ENCODE measurements around the gene DCUN1D4. TPM values are rescaled to one million over a fixed set of nuclear protein-coding genes. Genes with fewer than 3 reads are reported as not detected.
A peak's percentile ranks its signal among the peaks of the same experiment; 100 is the strongest.

Gene DCUN1D4
- polyA plus RNA-seq, 1 of the 3 experiments (the other 2 are of a cell fraction): 42.9 TPM

GRCh38 chr4:51836549-51836948 lies 6.4 kb upstream of the DCUN1D4 start:
- H3K27me3 ChIP-seq (ENCODE audit: insufficient read depth): no peaks in the 10 kb centered on the region
- H3F3A ChIP-seq (replicated peaks; ENCODE audit: insufficient read depth): no peaks in the 10 kb centered on the region
- H3K27ac ChIP-seq (ENCODE audit: low read depth in 2 of 2, low read length in 1 of 2): no peak overlapping the region
- H2AFZ ChIP-seq (ENCODE audit: low read depth): peak overlapping the region; percentile 69; the same call in 1 of the 2 replicates
- TF ChIP-seq, protein P1, sequence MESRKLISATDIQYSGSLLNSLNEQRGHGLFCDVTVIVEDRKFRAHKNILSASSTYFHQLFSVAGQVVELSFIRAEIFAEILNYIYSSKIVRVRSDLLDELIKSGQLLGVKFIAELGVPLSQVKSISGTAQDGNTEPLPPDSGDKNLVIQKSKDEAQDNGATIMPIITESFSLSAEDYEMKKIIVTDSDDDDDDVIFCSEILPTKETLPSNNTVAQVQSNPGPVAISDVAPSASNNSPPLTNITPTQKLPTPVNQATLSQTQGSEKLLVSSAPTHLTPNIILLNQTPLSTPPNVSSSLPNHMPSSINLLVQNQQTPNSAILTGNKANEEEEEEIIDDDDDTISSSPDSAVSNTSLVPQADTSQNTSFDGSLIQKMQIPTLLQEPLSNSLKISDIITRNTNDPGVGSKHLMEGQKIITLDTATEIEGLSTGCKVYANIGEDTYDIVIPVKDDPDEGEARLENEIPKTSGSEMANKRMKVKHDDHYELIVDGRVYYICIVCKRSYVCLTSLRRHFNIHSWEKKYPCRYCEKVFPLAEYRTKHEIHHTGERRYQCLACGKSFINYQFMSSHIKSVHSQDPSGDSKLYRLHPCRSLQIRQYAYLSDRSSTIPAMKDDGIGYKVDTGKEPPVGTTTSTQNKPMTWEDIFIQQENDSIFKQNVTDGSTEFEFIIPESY (IDR thresholded peaks at IDR 0.05; ENCODE audit: borderline replicate concordance, low read depth): no peak
- TF ChIP-seq RCOR1 (IDR thresholded peaks at IDR 0.05; ENCODE audit: low read length) (no peak), SIN3A (IDR thresholded peaks at IDR 0.05; ENCODE audit: borderline replicate concordance, low read depth, low read length) (no peak), GATA2 (CRISPR knock-in tag; IDR thresholded peaks at IDR 0.05) (no peak), RXRA (IDR thresholded peaks at IDR 0.05; ENCODE audit: borderline replicate concordance, low read depth) (no peak), GABPA (IDR thresholded peaks at IDR 0.05; ENCODE audit: low read depth) (no peak), TEAD4 (IDR thresholded peaks at IDR 0.05; ENCODE audit: borderline replicate concordance, insufficient read depth) (no peak), MEF2A (IDR thresholded peaks at IDR 0.05; ENCODE audit: borderline replicate concordance, low read depth) (no peak), FOXJ3 (CRISPR knock-in tag; IDR thresholded peaks at IDR 0.05) (no peak), EZH2phosphoT487 (IDR thresholded peaks at IDR 0.05; ENCODE audit: borderline replicate concordance, low read depth) (no peak), PBX3 (IDR thresholded peaks at IDR 0.05) (no peak), FOXM1 (IDR thresholded peaks at IDR 0.05; ENCODE audit: low read depth) (no peak), TCF12 (IDR thresholded peaks at IDR 0.05) (no peak)
- DNase-seq: peak; percentile 34
- no peaks in the 10 kb centered on the region for H4K20me1 ChIP-seq (ENCODE audit: insufficient read depth)
- H3K9me3 ChIP-seq: no peaks in the 10 kb centered on the region
- no peak overlapping the region for H3K4me3 ChIP-seq (ENCODE audit: low read depth in 2 of 2, low read length in 1 of 2)
- peaks cover 7 to 10% of the 10 kb centered on the region in 2 experiments; a peak in 3 of 4 replicates for H3K4me1 ChIP-seq (ENCODE audit: control insufficient read depth in 1 of 2, insufficient read depth in 2 of 2, low read depth in 1 of 2, low read length in 1 of 2)
- no peaks in the 10 kb centered on the region for H3K79me2 ChIP-seq (ENCODE audit: insufficient read depth)
- no peaks in the 10 kb centered on the region for H3K9me2 ChIP-seq
- CTCF ChIA-PET: interaction anchor here (1.6 to 2.8 kb wide), 2 partner anchors 60 to 189 kb away, joined by 4 to 8 read pairs; no protein-coding TSS in a partner anchor
- no peaks in the 10 kb centered on the region for H3K36me3 ChIP-seq (replicated peaks in 1 of 2; ENCODE audit: control insufficient read depth in 1 of 2, insufficient read depth in 2 of 2, low read length in 1 of 2)
- no peak overlapping the region for H3K9ac ChIP-seq
- WGBS (ENCODE audit: low lambda C conversion rate): 81% methylated on average over 4 of the region's 4 CpGs
- no peak overlapping the region for H3K4me2 ChIP-seq
- POLR2A ChIA-PET: no interaction called here

- 79% methylated on average over 4 of the region's 4 CpGs for WGBS (ENCODE audit: low lambda C conversion rate)
Measured at GRCh38 chr4:51840781-51841180, 2.2 kb upstream of the DCUN1D4 start.

More at GRCh38 chr4:51840781-51841180, 2.2 kb upstream of the DCUN1D4 start:
- Histone ChIP-seq H3K4me1 (ENCODE audit: control insufficient read depth in 1 of 2, insufficient read depth in 2 of 2, low read depth in 1 of 2, low read length in 1 of 2) (peaks cover 7 to 18% of the 10 kb centered on the region in 2 experiments; a peak in 3 of 4 replicates), H3K27ac (ENCODE audit: low read depth in 2 of 2, low read length in 1 of 2) (no peak overlapping the region), H4K20me1 (ENCODE audit: insufficient read depth) (peaks cover 10% of the 10 kb centered on the region), H3K4me3 (ENCODE audit: low read depth in 2 of 2, low read length in 1 of 2) (no peak overlapping the region), H3F3A (replicated peaks; ENCODE audit: insufficient read depth) (no peaks in the 10 kb centered on the region), H3K4me2 (no peak overlapping the region), H2AFZ (ENCODE audit: low read depth) (peak overlapping the region; percentile 31; the same call in 1 of the 2 replicates), H3K9me3 (no peaks in the 10 kb centered on the region), H3K27me3 (ENCODE audit: insufficient read depth) (no peaks in the 10 kb centered on the region), H3K79me2 (ENCODE audit: insufficient read depth) (peaks cover 19% of the 10 kb centered on the region), H3K36me3 (replicated peaks in 1 of 2; ENCODE audit: control insufficient read depth in 1 of 2, insufficient read depth in 2 of 2, low read length in 1 of 2) (no peaks in the 10 kb centered on the region), H3K9ac (no peak overlapping the region), H3K9me2 (no peaks in the 10 kb centered on the region)
- TF ChIP-seq GABPA (IDR thresholded peaks at IDR 0.05; ENCODE audit: low read depth) (no peak), REST (IDR thresholded peaks at IDR 0.05; ENCODE audit: low read depth, low read length) (no peak), MEF2A (IDR thresholded peaks at IDR 0.05; ENCODE audit: borderline replicate concordance, low read depth) (no peak), JUND (IDR thresholded peaks at IDR 0.05) (no peak), FOSL2 (IDR thresholded peaks at IDR 0.05; ENCODE audit: borderline replicate concordance, low read depth) (no peak), NRF1 (IDR thresholded peaks at IDR 0.05; ENCODE audit: low read depth, low read length) (no peak), RXRA (IDR thresholded peaks at IDR 0.05; ENCODE audit: borderline replicate concordance, low read depth) (no peak), TCF12 (IDR thresholded peaks at IDR 0.05) (peak; percentile 17; the same call in 1 of the 2 replicates), YY1 (IDR thresholded peaks at IDR 0.05; ENCODE audit: low read depth) (no peak)
- no peak for DNase-seq
- ChIA-PET POLR2A (no interaction called here), CTCF (no interaction called here)
